ENCODE data around the gene ZNF467.

DNA sequence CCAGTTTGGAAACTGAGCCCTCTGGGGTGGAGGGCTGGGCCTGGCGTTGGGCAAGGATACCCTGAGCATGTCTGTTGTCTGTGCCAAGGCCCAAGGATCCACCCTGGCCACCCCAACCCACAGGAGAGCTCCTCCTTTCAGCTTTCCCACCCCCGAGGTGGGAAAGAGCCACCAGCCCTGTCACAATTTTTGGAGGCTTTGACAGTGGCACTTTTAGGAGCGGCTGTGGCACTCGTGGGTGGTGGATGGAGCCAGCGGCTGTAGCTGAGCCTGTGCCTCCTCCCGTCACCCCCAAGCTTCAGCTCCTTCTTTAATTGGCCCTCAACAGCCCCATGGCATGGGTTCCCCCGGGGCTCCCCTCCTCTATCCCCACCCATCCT, 46.6 kb upstream of the ZNF467 start:
- TF ChIP-seq, protein P1, sequence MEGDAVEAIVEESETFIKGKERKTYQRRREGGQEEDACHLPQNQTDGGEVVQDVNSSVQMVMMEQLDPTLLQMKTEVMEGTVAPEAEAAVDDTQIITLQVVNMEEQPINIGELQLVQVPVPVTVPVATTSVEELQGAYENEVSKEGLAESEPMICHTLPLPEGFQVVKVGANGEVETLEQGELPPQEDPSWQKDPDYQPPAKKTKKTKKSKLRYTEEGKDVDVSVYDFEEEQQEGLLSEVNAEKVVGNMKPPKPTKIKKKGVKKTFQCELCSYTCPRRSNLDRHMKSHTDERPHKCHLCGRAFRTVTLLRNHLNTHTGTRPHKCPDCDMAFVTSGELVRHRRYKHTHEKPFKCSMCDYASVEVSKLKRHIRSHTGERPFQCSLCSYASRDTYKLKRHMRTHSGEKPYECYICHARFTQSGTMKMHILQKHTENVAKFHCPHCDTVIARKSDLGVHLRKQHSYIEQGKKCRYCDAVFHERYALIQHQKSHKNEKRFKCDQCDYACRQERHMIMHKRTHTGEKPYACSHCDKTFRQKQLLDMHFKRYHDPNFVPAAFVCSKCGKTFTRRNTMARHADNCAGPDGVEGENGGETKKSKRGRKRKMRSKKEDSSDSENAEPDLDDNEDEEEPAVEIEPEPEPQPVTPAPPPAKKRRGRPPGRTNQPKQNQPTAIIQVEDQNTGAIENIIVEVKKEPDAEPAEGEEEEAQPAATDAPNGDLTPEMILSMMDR (IDR thresholded peaks at IDR 0.05) = no peak
- no peak for TF ChIP-seq POLR2A (IDR thresholded peaks at IDR 0.05)
